Measurements from ENCODE around the gene COBL.

Gene COBL

GRCh38 chr7:51067757-51068156 lies 248.9 kb downstream of the COBL start:
- DNase-seq (ENCODE audit: low read depth) = peak; percentile 71
- peak; percentile 85 for TF ChIP-seq CTCF (conservative IDR thresholded peaks at IDR 0.05; ENCODE audit: low read length)
- H3K4me3 ChIP-seq (ENCODE audit: low read length) = no peak overlapping the region

- no peak overlapping the region for H3K4me3 ChIP-seq (ENCODE audit: low read length)
- no peak for DNase-seq (ENCODE audit: low read depth)
- no peak for TF ChIP-seq CTCF (conservative IDR thresholded peaks at IDR 0.05; ENCODE audit: low read length)
Measured at GRCh38 chr7:51067258-51067657, 249.4 kb downstream of the COBL start.

- H3K4me3 ChIP-seq (ENCODE audit: low read length) = no peak overlapping the region
- DNase-seq (ENCODE audit: low read depth) = no peak
- TF ChIP-seq CTCF (conservative IDR thresholded peaks at IDR 0.05; ENCODE audit: low read length) = no peak
Measured at GRCh38 chr7:51066405-51066882, 250.2 kb downstream of the COBL start.

- H3K4me3 ChIP-seq (ENCODE audit: low read length) = no peak overlapping the region
- TF ChIP-seq CTCF (conservative IDR thresholded peaks at IDR 0.05; ENCODE audit: low read length) = no peak
- no peak for DNase-seq (ENCODE audit: low read depth)
Measured at GRCh38 chr7:51065766-51066165, 250.8 kb downstream of the COBL start.

GRCh38 chr7:51064688-51065087 lies 251.9 kb downstream of the COBL start:
- H3K4me3 ChIP-seq (ENCODE audit: low read length) = no peak overlapping the region
- TF ChIP-seq CTCF (conservative IDR thresholded peaks at IDR 0.05; ENCODE audit: low read length) = no peak
- DNase-seq (ENCODE audit: low read depth) = no peak

- H3K4me3 ChIP-seq (ENCODE audit: low read length) = no peak overlapping the region
- no peak for TF ChIP-seq CTCF (conservative IDR thresholded peaks at IDR 0.05; ENCODE audit: low read length)
- no peak for DNase-seq (ENCODE audit: low read depth)
Measured at GRCh38 chr7:51062222-51062987, 254.2 kb downstream of the COBL start.

- no peak for DNase-seq (ENCODE audit: low read depth)
Measured at GRCh38 chr7:51060536-51060935, 256.1 kb downstream of the COBL start.

More at GRCh38 chr7:51060536-51060935, 256.1 kb downstream of the COBL start:
- no peak overlapping the region for H3K4me3 ChIP-seq (ENCODE audit: low read length)
- 0 out of 2 replicates have a peak, but pooled peaks have one; percentile 2 for TF ChIP-seq CTCF (conservative IDR thresholded peaks at IDR 0.05; ENCODE audit: low read length)
